Loucy (cell line): ENCODE measurements around the gene LIN28B.

Source experiments
- EZH2phosphoT487 ChIP-seq: fragments of 200-600 bp; IDR thresholded peaks from 2 replicates; pipeline ENCODE4 v1.6.1; 2018; ENCODE audit warnings: antibody characterized with exemption, mild to moderate bottlenecking, moderate library complexity, borderline replicate concordance
- TF ChIP-seq, protein P1 (sequence below): fragments of 200-600 bp; sonication (generic); conservative IDR thresholded peaks from 2 replicates; pipeline ENCODE4 v1.5.1; 2014; ENCODE audit warnings: mild to moderate bottlenecking, antibody characterized with exemption, low read length

DNA sequence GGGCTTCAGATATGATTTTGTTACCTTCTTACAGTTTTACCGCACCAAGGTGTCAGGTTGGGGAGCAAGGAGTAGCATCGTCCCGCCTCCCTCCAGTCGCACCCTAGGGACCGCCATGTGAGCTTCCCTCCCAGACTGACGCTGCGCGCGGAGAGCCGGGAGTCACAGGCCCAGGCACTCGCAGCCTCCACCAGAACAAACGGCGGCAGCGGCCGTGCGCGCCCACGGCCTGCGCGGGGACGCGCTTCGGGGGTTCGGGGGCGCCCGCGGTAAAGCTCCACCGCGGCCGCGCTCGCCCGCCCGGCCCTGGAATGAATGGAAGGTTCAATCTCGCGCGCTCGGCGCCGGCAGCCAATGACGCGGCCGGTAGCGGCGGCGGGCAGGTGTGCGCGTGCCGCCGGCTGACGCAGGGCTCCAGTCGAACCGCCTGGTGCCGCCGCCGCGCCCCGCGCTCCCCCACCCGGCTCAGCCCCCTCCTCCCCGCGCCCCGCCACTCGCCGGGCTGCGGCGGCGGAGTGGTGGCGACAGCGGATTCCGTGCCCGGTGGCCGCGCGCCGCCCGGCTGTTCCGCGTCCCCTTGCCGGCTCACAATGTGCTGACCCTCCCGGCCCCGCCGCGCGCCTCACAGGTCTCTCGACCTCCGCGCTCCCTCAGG, 16.5 kb upstream of the LIN28B start:
- TF ChIP-seq, protein P1, sequence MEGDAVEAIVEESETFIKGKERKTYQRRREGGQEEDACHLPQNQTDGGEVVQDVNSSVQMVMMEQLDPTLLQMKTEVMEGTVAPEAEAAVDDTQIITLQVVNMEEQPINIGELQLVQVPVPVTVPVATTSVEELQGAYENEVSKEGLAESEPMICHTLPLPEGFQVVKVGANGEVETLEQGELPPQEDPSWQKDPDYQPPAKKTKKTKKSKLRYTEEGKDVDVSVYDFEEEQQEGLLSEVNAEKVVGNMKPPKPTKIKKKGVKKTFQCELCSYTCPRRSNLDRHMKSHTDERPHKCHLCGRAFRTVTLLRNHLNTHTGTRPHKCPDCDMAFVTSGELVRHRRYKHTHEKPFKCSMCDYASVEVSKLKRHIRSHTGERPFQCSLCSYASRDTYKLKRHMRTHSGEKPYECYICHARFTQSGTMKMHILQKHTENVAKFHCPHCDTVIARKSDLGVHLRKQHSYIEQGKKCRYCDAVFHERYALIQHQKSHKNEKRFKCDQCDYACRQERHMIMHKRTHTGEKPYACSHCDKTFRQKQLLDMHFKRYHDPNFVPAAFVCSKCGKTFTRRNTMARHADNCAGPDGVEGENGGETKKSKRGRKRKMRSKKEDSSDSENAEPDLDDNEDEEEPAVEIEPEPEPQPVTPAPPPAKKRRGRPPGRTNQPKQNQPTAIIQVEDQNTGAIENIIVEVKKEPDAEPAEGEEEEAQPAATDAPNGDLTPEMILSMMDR, result no peak
- no peak for TF ChIP-seq EZH2phosphoT487
